GM12873 (cell line): Measurements from ENCODE around the gene GRAMD2A.

Experiments
- CTCF ChIP-seq: IDR thresholded peaks from 2 replicates; pipeline ENCODE4 v1.5.1; 2012; ENCODE audit warnings: low read depth, mild to moderate bottlenecking, moderate library complexity, low read length, control low read depth; ENCODE audit not compliant: insufficient read depth; ENCODE audit errors: missing control alignments

The GRAMD2A gene

GRCh38 chr15:72216079-72216478 lies 18.5 kb upstream of the GRAMD2A start:
- TF ChIP-seq CTCF = no peak

- no peak for TF ChIP-seq CTCF
These were observed 10.0 kb upstream of the GRAMD2A start for GRCh38 chr15:72207558-72208085.

GRCh38 chr15:72206677-72207000 lies 9.1 kb upstream of the GRAMD2A start:
- TF ChIP-seq CTCF = no peak

GRCh38 chr15:72205896-72206676 lies 8.5 kb upstream of the GRAMD2A start:
- no peak for TF ChIP-seq CTCF

GRCh38 chr15:72205273-72205672 lies 7.7 kb upstream of the GRAMD2A start:
- no peak for TF ChIP-seq CTCF

GRCh38 chr15:72203507-72203837 lies 5.9 kb upstream of the GRAMD2A start:
- no peak for TF ChIP-seq CTCF

- no peak for TF ChIP-seq CTCF
These were observed 5.4 kb upstream of the GRAMD2A start for GRCh38 chr15:72202801-72203506.
